ENCODE measurements around the gene DENND5B. TPM values are rescaled to one million over a fixed set of nuclear protein-coding genes. Genes with fewer than 3 reads are reported as not detected.
"Not testable (repeated sequence)": the region's sequence is repeated elsewhere in the genome, so short reads cannot be mapped to it uniquely, and the experiment has no call there.

DENND5B gene
- total RNA-seq, 1 experiment from 2014 or later, result 34.9 TPM

- intact Hi-C loops (cut with micrococcal nuclease; ENCODE audit: unreplicated experiment), result no loop called here
- Mint-ChIP-seq H3K4me3 (ENCODE audit: unreplicated experiment) (peak overlapping the region; percentile 66), H3K27ac (ENCODE audit: unreplicated experiment) (peak overlapping the region; percentile 82), H3K9me3 (ENCODE audit: unreplicated experiment) (peaks cover 4% of the 10 kb centered on the region), H3K27me3 (ENCODE audit: insufficient read depth, unreplicated experiment) (no peaks in the 10 kb centered on the region), H3K36me3 (ENCODE audit: insufficient read depth, unreplicated experiment) (peaks cover 12% of the 10 kb centered on the region), H3K4me1 (ENCODE audit: low read depth, unreplicated experiment) (peaks cover 50% of the 10 kb centered on the region)
- Histone ChIP-seq H3K4me1 (peaks cover 59% of the 10 kb centered on the region), H3K4me3 (ENCODE audit: low read depth, low read length) (no peak overlapping the region), H3K36me3 (ENCODE audit: control insufficient read depth, insufficient read depth, low read length) (0 out of 2 replicates have a peak, but pooled peaks cover 3% of the 10 kb centered on the region), H3K9me3 (peaks cover 2% of the 10 kb centered on the region; the same call in 1 of the 2 replicates), H3K27me3 (replicated peaks; ENCODE audit: control insufficient read depth, insufficient read depth, low read length) (no peaks in the 10 kb centered on the region)
- ChIA-PET CTCF (interaction anchor here (0.5 to 2.5 kb wide), 4 partner anchors 16 to 131 kb away, joined by 3 to 18 read pairs (median 4); no protein-coding TSS in a partner anchor), POLR2A (interaction anchor here (1.5 to 3.3 kb wide), 4 partner anchors 16 to 64 kb away, joined by 5 to 55 read pairs (median 20); partner anchors contain the start of gene SINHCAF)
- TF ChIP-seq, protein P1, sequence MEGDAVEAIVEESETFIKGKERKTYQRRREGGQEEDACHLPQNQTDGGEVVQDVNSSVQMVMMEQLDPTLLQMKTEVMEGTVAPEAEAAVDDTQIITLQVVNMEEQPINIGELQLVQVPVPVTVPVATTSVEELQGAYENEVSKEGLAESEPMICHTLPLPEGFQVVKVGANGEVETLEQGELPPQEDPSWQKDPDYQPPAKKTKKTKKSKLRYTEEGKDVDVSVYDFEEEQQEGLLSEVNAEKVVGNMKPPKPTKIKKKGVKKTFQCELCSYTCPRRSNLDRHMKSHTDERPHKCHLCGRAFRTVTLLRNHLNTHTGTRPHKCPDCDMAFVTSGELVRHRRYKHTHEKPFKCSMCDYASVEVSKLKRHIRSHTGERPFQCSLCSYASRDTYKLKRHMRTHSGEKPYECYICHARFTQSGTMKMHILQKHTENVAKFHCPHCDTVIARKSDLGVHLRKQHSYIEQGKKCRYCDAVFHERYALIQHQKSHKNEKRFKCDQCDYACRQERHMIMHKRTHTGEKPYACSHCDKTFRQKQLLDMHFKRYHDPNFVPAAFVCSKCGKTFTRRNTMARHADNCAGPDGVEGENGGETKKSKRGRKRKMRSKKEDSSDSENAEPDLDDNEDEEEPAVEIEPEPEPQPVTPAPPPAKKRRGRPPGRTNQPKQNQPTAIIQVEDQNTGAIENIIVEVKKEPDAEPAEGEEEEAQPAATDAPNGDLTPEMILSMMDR (IDR thresholded peaks at IDR 0.05; ENCODE audit: insufficient read depth in 1 of 2, low read depth in 1 of 2, low read length in 1 of 2, severe bottlenecking in 1 of 2, unreplicated experiment in 1 of 2), result no peak
- no peak for DNase-seq
- BruUV-seq (replicated peaks), result no TSS peak
These were observed 203.9 kb downstream of the DENND5B start for GRCh38 chr12:31387011-31387410.

- peaks cover 59% of the 10 kb centered on the region for H3K4me1 ChIP-seq
- 0 out of 2 replicates have a peak, but pooled peaks cover 3% of the 10 kb centered on the region for H3K36me3 ChIP-seq (ENCODE audit: control insufficient read depth, insufficient read depth, low read length)
- TF ChIP-seq, protein P1 (IDR thresholded peaks at IDR 0.05; ENCODE audit: insufficient read depth in 1 of 2, low read depth in 1 of 2, low read length in 1 of 2, severe bottlenecking in 1 of 2, unreplicated experiment in 1 of 2), result no peak
- ChIA-PET CTCF (interaction anchor here (1.1 to 2.5 kb wide), 5 partner anchors 15 to 114 kb away, joined by 3 to 18 read pairs (median 3); no protein-coding TSS in a partner anchor), POLR2A (interaction anchor here (0.8 to 3.3 kb wide), 7 partner anchors 11 to 71 kb away, joined by 3 to 55 read pairs (median 6); partner anchors contain the start of gene SINHCAF)
- H3K36me3 Mint-ChIP-seq (ENCODE audit: insufficient read depth, unreplicated experiment), result peaks cover 12% of the 10 kb centered on the region
- H3K4me3 Mint-ChIP-seq (ENCODE audit: unreplicated experiment), result peak overlapping the region; percentile 66
- TSS peak; percentile 91 for BruUV-seq (replicated peaks)
- H3K27me3 ChIP-seq (replicated peaks; ENCODE audit: control insufficient read depth, insufficient read depth, low read length), result no peaks in the 10 kb centered on the region
- peak; percentile 86 for DNase-seq
- peaks cover 7% of the 10 kb centered on the region; the same call in 1 of the 2 replicates for H3K9me3 ChIP-seq
- peaks cover 10% of the 10 kb centered on the region for H3K9me3 Mint-ChIP-seq (ENCODE audit: unreplicated experiment)
- intact Hi-C loops (cut with micrococcal nuclease; ENCODE audit: unreplicated experiment), result loop anchor here (1.0 kb wide), 3 partner anchors 15 to 60 kb away; partner anchors contain the start of gene SINHCAF
- no peak overlapping the region for H3K4me3 ChIP-seq (ENCODE audit: low read depth, low read length)
- peaks cover 48% of the 10 kb centered on the region for H3K4me1 Mint-ChIP-seq (ENCODE audit: low read depth, unreplicated experiment)
- no peaks in the 10 kb centered on the region for H3K27me3 Mint-ChIP-seq (ENCODE audit: insufficient read depth, unreplicated experiment)
- H3K27ac Mint-ChIP-seq (ENCODE audit: unreplicated experiment), result peak overlapping the region; percentile 82
These were observed 204.6 kb downstream of the DENND5B start for GRCh38 chr12:31386364-31386777.

GRCh38 chr12:31377210-31377609, 213.7 kb downstream of the DENND5B start:
- H3K27me3 Mint-ChIP-seq (ENCODE audit: insufficient read depth, unreplicated experiment); POLR2A ChIA-PET; H3K9me3 Mint-ChIP-seq (ENCODE audit: unreplicated experiment); H3K36me3 ChIP-seq (ENCODE audit: control insufficient read depth, insufficient read depth, low read length); CTCF ChIA-PET; H3K4me3 Mint-ChIP-seq (ENCODE audit: unreplicated experiment); H3K27ac Mint-ChIP-seq (ENCODE audit: unreplicated experiment); H3K4me1 Mint-ChIP-seq (ENCODE audit: low read depth, unreplicated experiment); BruUV-seq (replicated peaks); intact Hi-C loops (cut with micrococcal nuclease; ENCODE audit: unreplicated experiment); H3K9me3 ChIP-seq; H3K4me3 ChIP-seq (ENCODE audit: low read depth, low read length); H3K27me3 ChIP-seq (replicated peaks; ENCODE audit: control insufficient read depth, insufficient read depth, low read length); H3K4me1 ChIP-seq: not testable (repeated sequence)
- peaks cover 20% of the 10 kb centered on the region for H3K36me3 Mint-ChIP-seq (ENCODE audit: insufficient read depth, unreplicated experiment)
- DNase-seq, result peak in 1 of 2 experiments; percentile 9

DNA sequence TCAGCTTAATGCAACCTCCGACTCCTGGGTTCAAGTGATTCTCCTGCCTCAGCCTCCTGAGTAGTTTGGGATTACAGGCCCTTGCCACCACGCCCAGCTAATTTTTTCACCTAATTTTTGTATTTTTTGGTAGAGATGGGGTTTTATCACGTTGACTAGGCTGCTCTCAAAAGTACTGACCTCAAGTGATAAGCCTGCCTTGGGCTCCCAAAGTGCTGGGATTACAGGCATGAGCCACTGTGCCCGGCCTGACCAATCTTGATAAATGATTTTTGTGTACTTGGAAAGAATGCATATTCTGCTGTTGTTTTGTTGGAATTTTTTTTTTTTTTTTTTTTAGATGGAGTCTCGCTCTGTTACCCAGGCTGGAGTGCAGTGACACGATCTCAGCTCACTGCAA, 215.5 kb downstream of the DENND5B start:
- H3K4me3 Mint-ChIP-seq (ENCODE audit: unreplicated experiment); H3K27me3 Mint-ChIP-seq (ENCODE audit: insufficient read depth, unreplicated experiment); BruUV-seq (replicated peaks); H3K9me3 Mint-ChIP-seq (ENCODE audit: unreplicated experiment); H3K4me3 ChIP-seq (ENCODE audit: low read depth, low read length); H3K36me3 ChIP-seq (ENCODE audit: control insufficient read depth, insufficient read depth, low read length); H3K27ac Mint-ChIP-seq (ENCODE audit: unreplicated experiment); CTCF ChIA-PET; H3K4me1 ChIP-seq; intact Hi-C loops (cut with micrococcal nuclease; ENCODE audit: unreplicated experiment); H3K27me3 ChIP-seq (replicated peaks; ENCODE audit: control insufficient read depth, insufficient read depth, low read length); H3K9me3 ChIP-seq: not testable (repeated sequence)
- peak in 1 of 2 experiments; percentile 13 for DNase-seq
- Mint-ChIP-seq H3K36me3 (ENCODE audit: insufficient read depth, unreplicated experiment) (peaks cover 30% of the 10 kb centered on the region), H3K4me1 (ENCODE audit: low read depth, unreplicated experiment) (peaks cover 18% of the 10 kb centered on the region)
- POLR2A ChIA-PET, result interaction anchor here (0.7 to 1.0 kb wide), 2 partner anchors 11 to 38 kb away, joined by 3 read pairs; no protein-coding TSS in a partner anchor

All from Caco-2 (cell line).